Suprapubic skin (tissue), 4 donors: ENCODE data around the gene SKIC8. TPM values are rescaled to one million over a fixed set of nuclear protein-coding genes. Genes with fewer than 3 reads are reported as not detected.

Experiments used
- DNase-seq, 2 donors: peaks; one replicate each; pipeline ENCODE4 v3.0.0-alpha.2; 2019; ENCODE audit warnings: low spot score in 2 of 2
- H3K27ac ChIP-seq: fragments of 200-600 bp; sonication (generic); one replicate; pipeline ENCODE4 v1.5.1; 2019
- H3K27me3 ChIP-seq: fragments of 200-600 bp; sonication (generic); one replicate; pipeline ENCODE4 v1.5.1; 2019
- H3K36me3 ChIP-seq: fragments of 200-600 bp; sonication (generic); one replicate; pipeline ENCODE4 v1.5.1; 2019
- H3K4me1 ChIP-seq: fragments of 200-600 bp; sonication (generic); one replicate; pipeline ENCODE4 v1.5.1; 2019
- H3K4me3 ChIP-seq: fragments of 200-600 bp; sonication (generic); one replicate; pipeline ENCODE4 v1.5.1; 2019; ENCODE audit warnings: mild to moderate bottlenecking
- H3K9me3 ChIP-seq: fragments of 200-600 bp; sonication (generic); one replicate; pipeline ENCODE4 v1.5.1; 2019
- EP300 ChIP-seq: sonication (generic); formaldehyde crosslinking; IDR thresholded peaks from one replicate; pipeline ENCODE4 v1.6.1; 2017; ENCODE audit warnings: antibody characterized with exemption
- POLR2A ChIP-seq, 2 donors: fragments of 450-650 bp; IDR thresholded peaks; one replicate each; pipeline ENCODE4 v1.6.1; 2017; ENCODE audit warnings: antibody characterized with exemption in 2 of 2, mild to moderate bottlenecking in 2 of 2, moderate library complexity in 2 of 2
- POLR2AphosphoS5 ChIP-seq, 3 donors: sonication (generic); formaldehyde crosslinking; IDR thresholded peaks; one replicate each; pipeline ENCODE4 v1.6.1; 2017; ENCODE audit warnings: antibody characterized with exemption in 3 of 3
- WGBS: methylation state at CpG from one replicate; pipeline ENCODE4 v1.1.5; 2018; 5-methylcytosine and 5-hydroxymethylcytosine counted together
- total RNA-seq, 4 donors: library from RNA; depleted of rRNA; stranded (reverse); fragments of >200 nt; gene quantifications; one replicate each; pipeline ENCODE4 v1.1.0, GENCODE V29; 2016
- TF ChIP-seq, protein P1 (sequence below), 2 donors: fragments of 200-600 bp in 1 of 2; fragments of 450-650 bp in 1 of 2; sonication (generic) in 1 of 2; IDR thresholded peaks; one replicate each; pipeline ENCODE4 v1.5.1; 2016 to 2019; ENCODE audit warnings: antibody characterized with exemption in 2 of 2, mild to moderate bottlenecking in 1 of 2, moderate library complexity in 1 of 2

Gene SKIC8
- total RNA-seq, 4 donors from 2014 or later: 42.9 to 69.9 (median 56.2) TPM

DNA sequence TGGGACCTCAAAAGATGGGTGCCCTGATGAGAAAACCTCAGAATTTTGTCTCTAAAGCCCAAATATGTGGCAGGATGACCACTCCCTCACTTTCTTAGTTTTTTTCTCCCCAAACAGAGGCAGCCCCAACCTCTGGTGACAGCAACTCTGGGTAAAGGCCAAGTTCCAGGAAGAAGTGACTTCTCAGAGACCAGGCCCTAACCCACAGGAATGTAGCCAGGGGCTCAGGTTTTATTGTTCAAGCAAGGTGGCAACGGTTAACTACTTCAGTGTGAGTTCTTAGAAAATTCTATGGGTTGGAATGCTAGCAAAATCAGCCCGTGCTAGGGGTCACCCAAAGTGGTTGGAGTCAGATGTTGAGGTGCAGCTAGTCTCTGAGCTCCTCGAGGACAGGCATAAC, 40.2 kb downstream of the SKIC8 start:
- 71% methylated on average over 3 of the region's 3 CpGs for WGBS
- no peak overlapping the region for H3K4me3 ChIP-seq
- H3K27me3 ChIP-seq: no peaks in the 10 kb centered on the region
- no peaks in the 10 kb centered on the region for H3K9me3 ChIP-seq
- no peak overlapping the region for H3K27ac ChIP-seq
- H3K36me3 ChIP-seq: no peaks in the 10 kb centered on the region
- peaks cover 8% of the 10 kb centered on the region for H3K4me1 ChIP-seq
- TF ChIP-seq POLR2A (IDR thresholded peaks at IDR 0.05) (no peak), POLR2AphosphoS5 (IDR thresholded peaks at IDR 0.05) (no peak), EP300 (no peak)
- TF ChIP-seq, protein P1, sequence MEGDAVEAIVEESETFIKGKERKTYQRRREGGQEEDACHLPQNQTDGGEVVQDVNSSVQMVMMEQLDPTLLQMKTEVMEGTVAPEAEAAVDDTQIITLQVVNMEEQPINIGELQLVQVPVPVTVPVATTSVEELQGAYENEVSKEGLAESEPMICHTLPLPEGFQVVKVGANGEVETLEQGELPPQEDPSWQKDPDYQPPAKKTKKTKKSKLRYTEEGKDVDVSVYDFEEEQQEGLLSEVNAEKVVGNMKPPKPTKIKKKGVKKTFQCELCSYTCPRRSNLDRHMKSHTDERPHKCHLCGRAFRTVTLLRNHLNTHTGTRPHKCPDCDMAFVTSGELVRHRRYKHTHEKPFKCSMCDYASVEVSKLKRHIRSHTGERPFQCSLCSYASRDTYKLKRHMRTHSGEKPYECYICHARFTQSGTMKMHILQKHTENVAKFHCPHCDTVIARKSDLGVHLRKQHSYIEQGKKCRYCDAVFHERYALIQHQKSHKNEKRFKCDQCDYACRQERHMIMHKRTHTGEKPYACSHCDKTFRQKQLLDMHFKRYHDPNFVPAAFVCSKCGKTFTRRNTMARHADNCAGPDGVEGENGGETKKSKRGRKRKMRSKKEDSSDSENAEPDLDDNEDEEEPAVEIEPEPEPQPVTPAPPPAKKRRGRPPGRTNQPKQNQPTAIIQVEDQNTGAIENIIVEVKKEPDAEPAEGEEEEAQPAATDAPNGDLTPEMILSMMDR (IDR thresholded peaks at IDR 0.05): no peak
- no peak for DNase-seq

DNA sequence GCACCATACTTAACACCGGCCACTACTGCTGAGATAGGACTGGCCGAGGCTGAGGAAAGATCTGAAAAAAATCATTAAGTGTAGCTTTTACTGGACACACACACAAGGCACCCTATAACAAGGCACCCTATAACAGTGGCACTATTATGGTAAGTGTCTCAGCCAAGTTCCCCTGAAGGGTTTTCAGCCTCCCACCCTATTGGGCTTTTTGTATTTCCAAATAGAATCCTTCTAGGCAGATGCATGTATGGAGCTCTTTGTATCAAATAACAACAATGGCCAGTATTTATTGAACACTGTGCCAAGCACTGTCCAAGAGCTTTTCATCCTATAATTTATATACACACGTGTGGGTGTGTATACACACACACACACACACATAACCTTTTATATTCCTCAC, 41.7 kb downstream of the SKIC8 start:
- H3K36me3 ChIP-seq: no peaks in the 10 kb centered on the region

DNA sequence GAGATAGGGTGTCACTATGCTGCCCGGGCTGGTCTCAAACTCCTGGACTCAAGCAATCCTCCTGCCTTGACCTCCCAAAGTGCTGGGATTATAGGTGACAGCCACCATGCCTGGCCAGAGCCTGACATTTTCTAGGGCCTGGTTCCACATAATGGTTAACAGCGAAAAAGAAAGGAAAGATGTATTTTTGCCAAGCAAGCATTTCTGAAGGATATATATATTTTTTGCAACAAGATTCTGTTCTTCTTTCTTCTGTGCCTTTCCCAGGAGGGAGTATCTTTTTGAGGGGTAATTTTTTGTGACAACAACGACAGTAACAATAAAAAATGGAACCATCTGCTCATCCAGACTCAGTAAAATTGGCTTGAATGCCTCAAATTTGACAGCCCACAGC, 43.4 kb downstream of the SKIC8 start:
- 94% methylated on average over 3 of the region's 3 CpGs for WGBS

More for the DNA sequence above, 41.7 kb downstream of the SKIC8 start:
- Histone ChIP-seq H3K27ac (no peak overlapping the region), H3K27me3 (no peaks in the 10 kb centered on the region), H3K9me3 (no peaks in the 10 kb centered on the region), H3K4me3 (no peak overlapping the region), H3K4me1 (no peaks in the 10 kb centered on the region)
- WGBS: 80% methylated on average over 3 of the region's 3 CpGs
- TF ChIP-seq, protein P1 (IDR thresholded peaks at IDR 0.05): no peak
- no peak for TF ChIP-seq POLR2A (IDR thresholded peaks at IDR 0.05)
- TF ChIP-seq POLR2AphosphoS5 (IDR thresholded peaks at IDR 0.05): no peak
- TF ChIP-seq EP300: no peak
- DNase-seq: no peak

DNA sequence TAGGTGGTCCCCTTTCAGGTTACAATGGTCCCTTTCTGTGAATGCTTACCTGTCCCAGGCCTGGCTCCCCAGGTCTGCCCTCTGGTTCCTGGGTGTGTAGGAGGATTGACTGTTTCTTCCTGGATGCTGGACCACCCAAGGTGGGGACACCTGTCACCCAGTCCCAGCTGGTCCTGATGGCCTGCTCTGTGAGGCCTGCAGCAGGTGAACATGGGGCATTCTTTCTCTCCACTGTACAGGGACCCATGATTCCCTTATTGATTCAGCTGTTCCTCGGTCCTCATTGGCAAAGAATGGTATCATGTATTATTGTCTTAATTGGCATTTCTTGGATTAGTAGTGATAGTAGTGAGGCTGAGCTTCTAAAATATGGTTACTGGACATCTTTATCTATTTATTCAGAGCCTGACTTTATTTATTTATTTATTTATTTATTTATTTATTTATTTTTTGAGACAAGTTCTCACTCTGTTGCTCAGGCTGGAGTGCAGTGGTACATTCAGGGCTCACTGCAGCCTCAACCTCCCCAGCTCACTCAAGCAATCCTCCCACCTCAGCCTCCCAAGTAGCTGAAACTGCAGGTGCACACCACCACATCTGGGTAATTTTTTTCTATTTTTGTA, 43.9 kb downstream of the SKIC8 start:
- no peaks in the 10 kb centered on the region for H3K9me3 ChIP-seq
- no peak for DNase-seq
- TF ChIP-seq POLR2AphosphoS5 (IDR thresholded peaks at IDR 0.05): no peak
- TF ChIP-seq POLR2A (IDR thresholded peaks at IDR 0.05): no peak

More for the DNA sequence above, 43.4 kb downstream of the SKIC8 start:
- Histone ChIP-seq H3K36me3 (no peaks in the 10 kb centered on the region), H3K4me1 (no peaks in the 10 kb centered on the region), H3K27ac (no peak overlapping the region), H3K4me3 (no peak overlapping the region), H3K9me3 (no peaks in the 10 kb centered on the region), H3K27me3 (no peaks in the 10 kb centered on the region)
- TF ChIP-seq EP300 (no peak), POLR2A (IDR thresholded peaks at IDR 0.05) (no peak), POLR2AphosphoS5 (IDR thresholded peaks at IDR 0.05) (no peak)
- TF ChIP-seq, protein P1 (IDR thresholded peaks at IDR 0.05): no peak
- no peak for DNase-seq

DNA sequence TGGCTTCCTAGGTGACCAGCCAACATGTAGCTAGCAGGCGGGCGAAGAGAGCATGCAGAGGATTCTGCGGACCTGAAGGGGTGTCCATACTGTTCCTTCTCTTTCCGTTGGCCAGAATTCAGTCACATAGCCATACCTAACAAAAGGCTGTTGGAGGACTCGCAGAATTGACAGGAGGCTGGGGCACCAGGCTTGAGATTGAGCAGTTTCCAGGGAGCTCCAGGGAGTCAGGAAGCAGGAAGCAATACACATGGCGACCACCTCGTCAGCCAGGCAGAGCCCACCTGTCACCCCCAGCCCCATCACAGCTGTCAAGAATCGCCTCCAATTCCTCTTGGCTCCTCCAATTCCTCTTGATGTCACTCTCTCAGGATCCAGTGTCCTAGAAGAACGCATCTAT, 48.3 kb downstream of the SKIC8 start:
- WGBS: 85% methylated on average over 9 of the region's 9 CpGs
- no peaks in the 10 kb centered on the region for H3K9me3 ChIP-seq
- H3K4me1 ChIP-seq: no peaks in the 10 kb centered on the region
- no peaks in the 10 kb centered on the region for H3K27me3 ChIP-seq
- DNase-seq: no peak
- H3K36me3 ChIP-seq: no peaks in the 10 kb centered on the region
- no peak for TF ChIP-seq POLR2AphosphoS5 (IDR thresholded peaks at IDR 0.05)
- no peak for TF ChIP-seq EP300
- no peak overlapping the region for H3K27ac ChIP-seq
- no peak overlapping the region for H3K4me3 ChIP-seq

More for the DNA sequence above, 43.9 kb downstream of the SKIC8 start:
- Histone ChIP-seq H3K27me3 (no peaks in the 10 kb centered on the region), H3K4me1 (no peaks in the 10 kb centered on the region), H3K27ac (no peak overlapping the region), H3K36me3 (no peaks in the 10 kb centered on the region), H3K4me3 (no peak overlapping the region)
- 90% methylated on average over 1 of the region's 1 CpG for WGBS

DNA sequence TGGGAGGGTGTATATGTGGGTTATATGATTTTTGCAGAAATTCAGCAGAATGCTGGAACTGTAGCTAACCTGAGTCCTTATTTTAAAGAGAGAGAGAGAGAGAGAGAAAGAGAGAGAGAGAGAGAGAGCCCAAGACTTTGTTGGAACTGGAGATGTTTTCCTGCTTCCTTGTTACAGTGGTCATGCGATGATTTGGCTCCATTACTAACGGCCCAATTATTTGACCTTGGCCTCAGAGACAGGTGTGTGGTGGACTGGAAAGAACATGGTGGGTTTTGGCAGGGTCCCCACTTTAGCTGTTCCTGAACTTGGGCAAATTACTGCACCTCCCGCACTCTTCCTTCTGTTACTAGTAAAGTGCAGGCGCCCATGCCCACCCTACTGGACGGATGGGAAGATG, 50.3 kb downstream of the SKIC8 start:
- Histone ChIP-seq H3K27ac (no peak overlapping the region), H3K4me1 (no peaks in the 10 kb centered on the region), H3K4me3 (no peak overlapping the region), H3K9me3 (no peaks in the 10 kb centered on the region), H3K36me3 (no peaks in the 10 kb centered on the region), H3K27me3 (no peaks in the 10 kb centered on the region)
- 79% methylated on average over 5 of the region's 5 CpGs for WGBS
- DNase-seq: no peak
- TF ChIP-seq EP300: no peak
- no peak for TF ChIP-seq POLR2A (IDR thresholded peaks at IDR 0.05)
- TF ChIP-seq POLR2AphosphoS5 (IDR thresholded peaks at IDR 0.05): no peak
- TF ChIP-seq, protein P1 (IDR thresholded peaks at IDR 0.05): no peak
